Stimulated activated CD4-positive, alpha-beta T cell treated with anti-CD3 and anti-CD28 coated beads, Interleukin-12 subunit alpha, Interleukin-12 subunit beta, amount 100 ng/mL, for 4 hours (primary cell): ENCODE measurements around the gene RPL6.

ENCODE experiments used
- DNase-seq: peaks from one replicate; pipeline ENCODE4 v3.0.0-alpha.2; 2020

RPL6 gene

DNA sequence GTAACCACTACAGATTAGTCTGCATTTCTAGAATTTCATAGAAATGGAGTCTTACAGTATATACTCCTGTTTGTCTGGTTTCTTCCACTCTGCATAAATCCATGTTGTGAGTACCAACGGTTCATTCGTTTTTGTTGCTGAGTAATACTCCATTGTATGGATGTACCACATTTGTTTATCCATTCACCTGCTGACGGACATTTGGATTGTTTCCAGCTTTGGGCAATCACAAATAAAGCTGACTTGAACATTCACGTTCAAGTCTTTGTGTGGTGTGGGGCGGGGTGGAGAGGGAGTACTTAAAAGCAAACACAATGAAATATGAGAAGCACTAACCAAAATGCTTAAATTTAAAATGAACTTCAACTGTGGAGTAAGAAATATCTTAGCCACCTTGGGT, 34.3 kb downstream of the RPL6 start:
- no peak for DNase-seq

- DNase-seq, result no peak
These were observed 35.2 kb downstream of the RPL6 start for GRCh38 chr12:112374166-112374740.

DNA sequence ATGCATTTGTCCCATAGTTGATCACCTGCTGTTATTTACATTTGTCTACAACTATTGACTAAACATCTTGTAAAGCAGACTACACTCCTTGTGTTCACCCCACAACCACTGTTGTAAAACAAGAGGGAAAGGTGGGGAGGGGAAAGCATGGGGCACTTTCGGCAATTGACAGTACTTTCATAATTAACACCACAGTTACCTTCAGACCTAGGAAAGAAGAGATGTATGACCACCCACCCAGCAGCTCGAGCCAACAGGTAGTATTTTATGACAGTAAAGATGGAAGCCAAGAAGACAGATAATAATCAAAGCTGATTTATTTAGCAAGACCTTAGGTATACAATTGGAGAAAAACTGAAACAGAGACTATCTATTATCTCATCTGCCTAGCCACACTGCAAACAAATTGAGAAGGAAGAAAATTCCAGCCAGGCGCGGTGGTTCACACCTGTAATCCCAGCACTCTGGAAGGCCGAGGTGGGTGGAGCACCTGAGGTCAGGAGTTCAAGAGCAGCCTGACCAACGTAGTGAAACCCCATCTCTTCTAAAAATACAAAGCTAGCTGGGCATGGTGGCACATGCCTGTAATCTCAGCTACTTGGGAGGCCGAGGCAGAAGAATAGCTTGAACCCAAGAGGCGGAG, 38.4 kb downstream of the RPL6 start:
- DNase-seq, result no peak

DNA sequence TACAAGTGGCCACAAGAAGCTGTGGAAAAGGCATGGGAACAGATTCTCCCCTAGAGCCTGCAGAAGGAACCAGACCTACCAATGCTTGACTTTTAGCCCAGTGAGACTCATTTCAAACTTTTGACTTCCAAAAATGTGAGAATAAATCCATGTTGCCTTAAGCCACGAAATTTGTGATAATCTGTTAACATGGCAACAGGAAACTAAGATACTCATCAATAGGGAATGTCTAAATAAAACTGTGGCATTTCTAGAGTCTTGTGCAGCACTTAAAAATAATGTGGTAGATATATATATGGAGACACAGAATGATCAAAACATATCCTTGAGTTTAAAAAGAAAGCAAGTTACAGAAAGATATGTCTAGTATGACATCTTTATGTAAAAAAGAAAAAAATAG, 39.2 kb downstream of the RPL6 start:
- no peak for DNase-seq

DNA sequence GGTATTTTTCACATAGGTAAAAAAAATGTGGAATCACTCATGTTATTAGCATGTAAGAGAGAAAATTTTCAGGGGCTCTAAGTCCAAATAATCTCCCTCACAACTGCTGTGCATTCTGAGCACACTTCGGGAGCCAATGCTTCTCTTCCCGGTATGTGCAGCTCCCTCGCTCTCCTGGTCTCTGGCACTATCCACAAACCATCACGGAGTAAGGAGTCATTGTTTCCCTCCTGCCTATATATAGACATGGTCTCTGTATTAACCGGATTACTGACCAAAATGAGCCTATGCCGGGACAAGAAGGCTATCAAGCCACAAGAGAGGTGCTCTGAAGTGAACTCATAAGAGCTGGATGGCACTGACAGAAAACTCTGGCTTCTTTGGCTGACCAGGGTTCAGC, 40.5 kb downstream of the RPL6 start:
- DNase-seq, result no peak

- no peak for DNase-seq
These were observed 41.4 kb downstream of the RPL6 start for GRCh38 chr12:112367965-112368364.

GRCh38 chr12:112362310-112362709, 47.1 kb downstream of the RPL6 start:
- no peak for DNase-seq

GRCh38 chr12:112361271-112361670, 48.1 kb downstream of the RPL6 start:
- no peak for DNase-seq

DNA sequence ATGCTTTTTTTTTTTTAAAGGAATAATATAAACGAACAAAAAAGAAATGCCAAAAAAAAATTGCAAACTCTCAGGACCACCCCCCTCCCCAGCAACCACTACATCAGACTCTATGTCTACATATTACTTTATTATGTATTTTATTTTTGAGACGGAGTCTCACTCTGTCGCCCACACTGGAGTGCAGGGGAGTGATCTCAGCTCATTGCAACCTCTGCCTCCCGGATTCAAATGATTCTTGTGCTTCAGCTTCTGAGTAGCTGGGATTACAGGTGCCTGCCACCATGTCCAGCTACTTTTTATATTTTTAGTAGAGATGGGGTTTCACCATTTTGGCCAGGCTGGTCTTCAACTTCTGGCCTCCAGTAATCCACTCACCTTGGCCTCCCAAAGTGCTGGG, 50.1 kb downstream of the RPL6 start:
- no peak for DNase-seq

- no peak for DNase-seq
These were observed 52.2 kb downstream of the RPL6 start for GRCh38 chr12:112357214-112357613.
